Measurements from ENCODE around the gene MYT1.

MYT1 gene

GRCh38 chr20:64214952-64215351, 50.7 kb downstream of the MYT1 start:
- no peak for TF ChIP-seq CTCF (IDR thresholded peaks at IDR 0.05; ENCODE audit: extremely low read depth, missing control alignments)
- DNase-seq (ENCODE audit: low spot score) = no peak

- TF ChIP-seq CTCF (IDR thresholded peaks at IDR 0.05; ENCODE audit: extremely low read depth, missing control alignments) = no peak
- DNase-seq (ENCODE audit: low spot score) = no peak
These were observed 51.8 kb downstream of the MYT1 start for GRCh38 chr20:64216036-64216435.

GRCh38 chr20:64216910-64217309, 52.7 kb downstream of the MYT1 start:
- DNase-seq (ENCODE audit: low spot score) = no peak
- TF ChIP-seq CTCF (IDR thresholded peaks at IDR 0.05; ENCODE audit: extremely low read depth, missing control alignments) = no peak

GRCh38 chr20:64217539-64218221, 53.4 kb downstream of the MYT1 start:
- no peak for TF ChIP-seq CTCF (IDR thresholded peaks at IDR 0.05; ENCODE audit: extremely low read depth, missing control alignments)
- no peak for DNase-seq (ENCODE audit: low spot score)

- no peak for TF ChIP-seq CTCF (IDR thresholded peaks at IDR 0.05; ENCODE audit: extremely low read depth, missing control alignments)
- no peak for DNase-seq (ENCODE audit: low spot score)
These were observed 55.0 kb downstream of the MYT1 start for GRCh38 chr20:64219202-64219601.

- no peak for DNase-seq (ENCODE audit: low spot score)
These were observed 55.5 kb downstream of the MYT1 start for GRCh38 chr20:64219730-64220129.

GRCh38 chr20:64220420-64220819, 56.2 kb downstream of the MYT1 start:
- no peak for DNase-seq (ENCODE audit: low spot score)
- no peak for TF ChIP-seq CTCF (IDR thresholded peaks at IDR 0.05; ENCODE audit: extremely low read depth, missing control alignments)

More at GRCh38 chr20:64219730-64220129, 55.5 kb downstream of the MYT1 start:
- TF ChIP-seq CTCF (IDR thresholded peaks at IDR 0.05; ENCODE audit: extremely low read depth, missing control alignments) = no peak
